Muscle layer of colon (tissue), 2 donors: Measurements from ENCODE around the gene MPST.

Source experiments
- H3K27ac ChIP-seq: one replicate; pipeline ENCODE4 v1.7.0; 2013; ENCODE audit warnings: low read depth, mild to moderate bottlenecking, low read length, moderate library complexity
- H3K27me3 ChIP-seq, 2 donors: one replicate each; pipeline ENCODE4 v1.7.0; 2013; ENCODE audit warnings: low read length in 2 of 2, mild to moderate bottlenecking in 2 of 2; ENCODE audit not compliant: insufficient read depth in 2 of 2, control insufficient read depth in 1 of 2
- H3K36me3 ChIP-seq: one replicate; pipeline ENCODE4 v1.7.0; 2013; ENCODE audit warnings: mild to moderate bottlenecking, low read length; ENCODE audit not compliant: insufficient read depth
- H3K4me1 ChIP-seq: one replicate; pipeline ENCODE4 v1.7.0; 2013; ENCODE audit warnings: mild to moderate bottlenecking, low read length; ENCODE audit not compliant: insufficient read depth
- H3K4me3 ChIP-seq, 2 donors: one replicate each; pipeline ENCODE4 v1.7.0; 2013; ENCODE audit warnings: low read length in 2 of 2, low read depth in 1 of 2, mild to moderate bottlenecking in 1 of 2, moderate library complexity in 1 of 2
- H3K9ac ChIP-seq: one replicate; pipeline ENCODE4 v1.7.0; 2013; ENCODE audit warnings: low read length
- H3K9me3 ChIP-seq: one replicate; pipeline ENCODE4 v1.7.0; 2013; ENCODE audit warnings: mild to moderate bottlenecking, low read length
- donor health status: abdominal sarcoma.
- donor health status: Adenocarcinoma of cecum.

Gene MPST

DNA sequence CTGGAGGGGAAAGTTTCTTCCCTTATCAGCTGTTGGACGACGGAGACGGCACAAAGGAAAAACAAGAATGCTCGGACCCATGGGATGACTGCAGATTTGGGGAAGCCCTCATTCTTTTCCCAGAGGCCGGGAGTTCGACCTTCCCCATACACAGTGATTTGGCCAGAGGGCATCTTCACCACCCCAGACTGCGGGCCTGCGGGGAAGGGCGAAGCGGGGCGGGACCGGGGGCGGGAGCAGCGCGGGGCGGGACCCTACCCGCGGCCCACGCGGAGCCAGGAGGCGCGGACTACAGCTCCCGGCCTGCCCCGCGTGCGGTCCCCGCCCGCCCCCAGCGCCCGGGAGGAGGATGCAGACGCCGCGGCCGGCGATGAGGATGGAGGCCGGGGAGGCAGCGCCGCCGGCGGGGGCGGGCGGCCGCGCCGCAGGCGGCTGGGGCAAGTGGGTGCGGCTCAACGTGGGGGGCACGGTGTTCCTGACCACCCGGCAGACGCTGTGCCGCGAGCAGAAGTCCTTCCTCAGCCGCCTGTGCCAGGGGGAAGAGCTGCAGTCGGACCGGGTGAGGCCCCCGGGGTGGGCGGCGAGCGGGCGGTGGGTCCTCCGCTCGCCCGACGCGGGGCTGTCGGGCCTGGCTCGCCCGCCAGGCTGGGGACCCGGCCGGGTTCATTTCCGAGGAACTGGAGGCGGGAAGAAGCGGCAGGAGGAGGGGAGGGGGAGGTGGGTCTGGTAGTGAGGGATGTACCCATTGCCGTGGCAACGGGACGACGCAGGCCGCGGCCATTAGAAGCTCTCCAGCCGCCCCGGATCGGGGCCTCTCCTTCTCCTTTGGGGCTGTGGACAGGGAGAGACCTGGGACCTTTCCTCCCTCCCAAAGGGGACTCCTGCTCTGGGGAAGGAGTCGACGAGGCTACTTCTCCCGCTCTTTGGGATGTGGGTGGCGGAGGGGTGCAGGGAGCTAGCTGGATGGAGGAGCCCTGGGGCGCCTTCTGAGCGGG is 32.1 kb downstream of the MPST start, which contains the start of gene KCTD17:
Gene KCTD17, plus strand, starts transcription at position 352 of the 995 bp plus-strand sequence. Its CDS starts 19 bp downstream, at position 371.
- H3K9me3 ChIP-seq: no peaks in the 10 kb centered on the region
- H3K36me3 ChIP-seq: peaks cover 13% of the 10 kb centered on the region
- peaks cover 12% of the 10 kb centered on the region for H3K4me1 ChIP-seq
- H3K27ac ChIP-seq: no peak within 1 kb of the TSS
- peak within 1 kb of the TSS; percentile 52 to 59 for H3K4me3 ChIP-seq
- no peaks in the 10 kb centered on the region for H3K27me3 ChIP-seq
- H3K9ac ChIP-seq: no peak within 1 kb of the TSS

GRCh38 chr22:37052386-37053309 is 33.1 kb downstream of the MPST start:
- Histone ChIP-seq H3K9me3 (no peaks in the 10 kb centered on the region), H3K4me3 (peak overlapping the region; percentile 52 to 59), H3K9ac (no peak overlapping the region), H3K27ac (no peak overlapping the region), H3K4me1 (peaks cover 12% of the 10 kb centered on the region), H3K36me3 (peaks cover 21% of the 10 kb centered on the region), H3K27me3 (no peaks in the 10 kb centered on the region)

GRCh38 chr22:37053310-37054055 is 33.9 kb downstream of the MPST start:
- no peak overlapping the region for H3K27ac ChIP-seq
- H3K9ac ChIP-seq: no peak overlapping the region

DNA sequence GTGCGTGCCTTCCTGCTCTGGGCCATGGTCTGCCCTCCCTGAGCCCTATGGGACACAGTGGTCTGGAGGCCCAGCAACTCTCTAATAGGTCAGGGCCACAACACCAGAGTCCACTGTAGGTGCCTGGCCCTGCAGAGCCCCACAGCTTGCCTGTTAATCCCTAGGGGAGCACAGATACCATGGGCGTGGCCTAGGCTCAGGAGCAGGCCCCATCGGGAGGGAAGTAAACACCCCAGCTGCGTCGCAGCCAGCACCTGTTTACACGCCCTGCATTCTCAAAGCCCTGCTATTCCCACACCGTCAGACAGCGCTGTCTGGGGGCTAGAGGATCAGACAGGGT is 34.5 kb downstream of the MPST start:
- Histone ChIP-seq H3K36me3 (peaks cover 32% of the 10 kb centered on the region), H3K9ac (no peak overlapping the region), H3K9me3 (no peaks in the 10 kb centered on the region), H3K4me1 (peaks cover 12% of the 10 kb centered on the region), H3K27ac (no peak overlapping the region), H3K4me3 (no peak overlapping the region), H3K27me3 (no peaks in the 10 kb centered on the region)

More at GRCh38 chr22:37053310-37054055, 33.9 kb downstream of the MPST start:
- H3K4me3 ChIP-seq: no peak overlapping the region
- no peaks in the 10 kb centered on the region for H3K27me3 ChIP-seq
- H3K4me1 ChIP-seq: peaks cover 12% of the 10 kb centered on the region
- no peaks in the 10 kb centered on the region for H3K9me3 ChIP-seq
- peaks cover 29% of the 10 kb centered on the region for H3K36me3 ChIP-seq

- H3K36me3 ChIP-seq: peaks cover 32% of the 10 kb centered on the region
- no peaks in the 10 kb centered on the region for H3K27me3 ChIP-seq
- H3K4me1 ChIP-seq: peaks cover 12% of the 10 kb centered on the region
- no peak overlapping the region for H3K27ac ChIP-seq
- no peak overlapping the region for H3K9ac ChIP-seq
- no peak overlapping the region for H3K4me3 ChIP-seq
- no peaks in the 10 kb centered on the region for H3K9me3 ChIP-seq
Observed at GRCh38 chr22:37054600-37055365, 35.2 kb downstream of the MPST start.

DNA sequence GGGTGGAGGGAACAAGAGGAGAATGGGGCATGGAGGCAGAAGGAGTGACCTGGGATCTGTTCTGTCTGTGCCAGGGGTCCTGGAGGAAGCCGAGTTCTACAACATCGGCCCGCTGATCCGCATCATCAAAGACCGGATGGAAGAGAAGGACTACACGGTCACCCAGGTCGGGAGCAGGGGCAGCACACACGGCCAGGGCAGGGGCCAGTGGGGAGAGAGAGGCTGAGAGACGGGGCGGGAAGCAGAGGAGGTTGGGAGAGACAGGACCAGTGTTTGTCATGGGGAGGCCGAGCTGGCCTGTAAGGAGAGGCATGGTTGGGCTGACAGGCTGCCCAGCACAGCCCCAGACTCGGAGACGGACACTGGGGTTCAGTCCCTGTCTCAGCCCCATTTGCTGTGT is 36.7 kb downstream of the MPST start:
- no peaks in the 10 kb centered on the region for H3K9me3 ChIP-seq
- H3K27ac ChIP-seq: no peak overlapping the region
- peaks cover 12% of the 10 kb centered on the region for H3K4me1 ChIP-seq
- no peak overlapping the region for H3K4me3 ChIP-seq
- peaks cover 32% of the 10 kb centered on the region for H3K36me3 ChIP-seq
- H3K27me3 ChIP-seq: no peaks in the 10 kb centered on the region
- H3K9ac ChIP-seq: no peak overlapping the region

DNA sequence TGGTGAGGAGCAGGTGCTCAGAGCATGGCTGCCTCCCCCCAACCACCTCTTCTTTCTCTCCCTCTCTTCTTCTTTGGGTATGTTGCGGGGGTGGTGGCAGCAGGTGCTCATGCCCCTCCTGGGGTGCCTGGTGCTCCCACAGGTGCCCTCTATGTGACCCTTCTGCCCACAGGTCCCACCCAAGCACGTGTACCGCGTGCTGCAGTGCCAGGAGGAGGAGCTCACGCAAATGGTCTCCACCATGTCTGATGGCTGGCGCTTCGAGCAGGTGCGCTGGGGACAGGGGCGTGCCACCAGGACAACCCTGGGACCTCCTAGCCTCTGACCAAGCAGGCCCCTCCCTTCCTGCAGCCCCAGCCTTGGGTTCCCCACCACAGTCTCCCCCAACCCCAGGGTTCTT is 37.7 kb downstream of the MPST start:
- no peak overlapping the region for H3K27ac ChIP-seq
- H3K9me3 ChIP-seq: no peaks in the 10 kb centered on the region
- no peaks in the 10 kb centered on the region for H3K27me3 ChIP-seq
- no peak overlapping the region for H3K9ac ChIP-seq
- H3K4me1 ChIP-seq: peaks cover 8% of the 10 kb centered on the region
- peaks cover 32% of the 10 kb centered on the region for H3K36me3 ChIP-seq
- H3K4me3 ChIP-seq: no peak overlapping the region

DNA sequence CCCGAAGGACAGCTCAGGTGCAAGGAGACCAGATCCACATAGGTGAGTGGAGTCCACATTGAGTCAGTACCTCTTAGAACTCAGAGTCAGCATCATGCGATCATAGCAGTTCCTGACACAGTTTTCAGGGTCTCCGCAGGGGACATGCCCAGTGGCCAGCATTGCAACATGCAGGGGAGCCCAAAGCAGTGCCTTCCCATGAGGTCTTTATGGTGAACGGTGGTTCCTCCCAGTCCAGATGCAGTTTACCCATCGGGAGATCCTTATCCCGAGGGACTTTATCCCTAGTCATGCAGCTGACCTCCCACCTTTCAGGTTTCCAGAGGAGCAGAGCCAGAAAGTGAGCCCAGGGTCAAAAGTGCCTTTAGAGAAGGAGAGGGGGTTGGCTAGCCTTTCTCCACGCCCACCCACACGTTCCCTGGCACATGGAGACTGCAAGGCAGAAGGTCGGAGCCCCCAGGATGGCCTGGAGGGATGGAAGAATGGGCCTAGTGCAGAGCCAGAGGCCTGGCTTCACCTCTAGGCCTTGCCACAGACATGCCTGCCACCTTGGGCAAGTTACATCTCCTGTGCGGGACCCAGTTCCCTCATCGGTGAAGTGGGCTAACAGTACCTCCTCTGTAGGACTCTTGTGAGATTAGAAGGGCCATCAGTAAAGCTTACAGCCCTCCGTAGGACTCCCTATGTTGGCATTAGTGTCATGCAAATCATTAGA is 38.4 kb downstream of the MPST start:
- Histone ChIP-seq H3K4me1 (peaks cover under 1% of the 10 kb centered on the region), H3K4me3 (no peak overlapping the region), H3K9ac (no peak overlapping the region), H3K36me3 (peaks cover 32% of the 10 kb centered on the region), H3K27me3 (no peaks in the 10 kb centered on the region), H3K27ac (no peak overlapping the region), H3K9me3 (no peaks in the 10 kb centered on the region)

DNA sequence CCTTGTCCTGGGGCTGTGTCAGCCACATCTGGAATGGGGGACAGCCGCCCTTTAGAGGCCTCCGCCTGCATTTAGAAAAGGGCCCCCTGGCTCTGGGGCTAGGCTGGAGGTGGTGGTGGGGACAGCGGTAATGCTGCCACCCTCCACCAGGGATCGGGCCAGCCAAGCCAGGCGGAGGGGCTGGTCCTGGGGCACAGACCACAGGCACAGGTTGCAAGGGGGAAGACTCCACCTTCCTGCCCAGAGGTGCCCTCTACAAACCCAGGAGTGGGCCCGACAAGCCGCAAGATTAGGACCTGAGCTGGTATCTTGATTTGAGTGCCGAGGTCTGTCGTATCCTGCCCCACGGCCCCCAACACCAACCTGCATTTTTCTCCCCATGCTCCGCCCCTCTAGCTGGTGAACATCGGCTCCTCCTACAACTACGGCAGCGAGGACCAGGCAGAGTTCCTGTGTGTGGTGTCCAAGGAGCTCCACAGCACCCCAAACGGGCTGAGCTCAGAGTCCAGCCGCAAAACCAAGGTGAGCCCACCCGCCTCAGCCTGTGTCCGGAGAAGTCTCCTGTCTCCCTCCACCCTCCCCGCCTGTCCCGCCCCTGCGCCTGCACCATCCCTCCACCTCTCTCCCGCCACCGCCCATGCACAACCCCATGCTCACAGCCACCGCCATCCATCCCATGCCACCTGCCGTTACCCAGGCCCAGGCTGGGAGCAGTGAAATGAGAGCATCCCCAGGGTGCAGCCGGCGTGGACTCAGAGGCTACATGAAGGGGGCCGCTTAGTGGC is 39.6 kb downstream of the MPST start:
- no peaks in the 10 kb centered on the region for H3K27me3 ChIP-seq
- peaks cover 32% of the 10 kb centered on the region for H3K36me3 ChIP-seq

More for the DNA sequence above, 39.6 kb downstream of the MPST start:
- Histone ChIP-seq H3K27ac (no peak overlapping the region), H3K4me3 (no peak overlapping the region), H3K9ac (no peak overlapping the region), H3K9me3 (no peaks in the 10 kb centered on the region), H3K4me1 (no peaks in the 10 kb centered on the region)
